ENCODE results near the gene KCNMA1.

KCNMA1 gene

DNA sequence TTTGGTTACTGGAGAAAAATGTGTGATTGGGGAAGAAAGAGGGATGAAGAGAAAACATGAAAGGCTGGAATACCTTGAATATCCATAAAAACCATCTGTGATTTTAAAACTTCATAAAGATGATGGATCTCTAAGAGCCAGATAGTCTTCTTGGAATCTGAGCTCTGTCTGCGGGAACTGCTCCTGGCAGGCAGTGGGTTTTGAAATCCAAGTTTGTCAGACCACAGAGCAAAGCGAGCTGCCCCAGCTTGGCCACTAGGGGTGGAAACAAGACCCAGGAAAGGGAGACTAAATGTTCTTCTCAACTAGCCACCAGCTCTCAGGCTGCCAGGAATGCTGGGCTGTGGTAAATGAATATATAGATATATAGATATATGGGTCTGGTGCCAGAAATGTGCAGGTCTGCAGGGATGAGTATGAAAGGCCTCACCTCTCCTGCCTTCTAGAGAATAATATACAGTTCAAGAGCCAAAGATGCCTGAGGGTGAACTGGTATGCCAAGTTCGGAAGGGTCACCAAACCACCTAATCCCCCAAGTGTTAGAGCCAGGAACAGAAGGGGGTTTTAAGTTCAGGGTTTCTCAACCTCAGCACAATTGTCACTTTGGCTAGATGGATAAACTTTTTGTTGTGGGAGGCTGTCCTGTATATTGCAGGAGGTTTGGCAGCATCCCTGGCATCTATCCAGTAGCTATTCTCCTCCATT, 208.8 kb downstream of the KCNMA1 start:
- Histone ChIP-seq H3K27ac (replicated peaks; ENCODE audit: low read length) (no peak overlapping the region), H3K4me1 (ENCODE audit: control insufficient read depth in 2 of 2, insufficient read depth in 1 of 2, low read depth in 1 of 2, low read length in 2 of 2) (peaks cover 0 to 3% of the 10 kb centered on the region in 2 donors), H2BK15ac (ENCODE audit: low read length) (no peak overlapping the region), H3K14ac (ENCODE audit: low read length) (no peak overlapping the region), H2BK12ac (ENCODE audit: low read length) (no peak overlapping the region), H3K4ac (ENCODE audit: low read length) (no peak overlapping the region), H3K23ac (ENCODE audit: low read depth, low read length, poor library complexity) (no peak overlapping the region), H3K79me1 (ENCODE audit: low read depth, low read length) (no peaks in the 10 kb centered on the region), H3K18ac (ENCODE audit: low read length) (no peak overlapping the region), H2BK120ac (ENCODE audit: low read depth, low read length) (no peak overlapping the region), H3K9ac (ENCODE audit: low read depth, low read length, poor library complexity) (no peak overlapping the region), H2AFZ (ENCODE audit: low read length) (no peak overlapping the region), H3K27me3 (ENCODE audit: control insufficient read depth in 3 of 3, insufficient read depth in 3 of 3, low read depth in 1 of 3, low read length in 3 of 3) (no peaks in the 10 kb centered on the region), H4K91ac (ENCODE audit: low read depth, low read length, poor library complexity) (no peak overlapping the region), H2BK5ac (ENCODE audit: low read length) (no peak overlapping the region), H3K4me2 (ENCODE audit: insufficient read depth, low read length, poor library complexity, severe bottlenecking) (no peak overlapping the region), H3K36me3 (replicated peaks in 1 of 2; ENCODE audit: control insufficient read depth in 2 of 2, insufficient read depth in 2 of 2, low read length in 2 of 2) (no peaks in the 10 kb centered on the region), H4K8ac (ENCODE audit: low read depth, low read length) (no peak overlapping the region), H2AK5ac (ENCODE audit: low read depth, low read length) (no peak overlapping the region), H3K4me3 (ENCODE audit: low read length in 2 of 2) (no peak overlapping the region), H3K9me3 (replicated peaks in 1 of 2; ENCODE audit: control insufficient read depth in 2 of 2, insufficient read depth in 1 of 2, low read depth in 1 of 2, low read length in 2 of 2) (no peaks in the 10 kb centered on the region)
- no peak for DNase-seq (ENCODE audit: low spot score)
- no CpG with 5 or more reads among the region's 3 CpGs for WGBS, 2 donors (ENCODE audit: extremely low coverage in 2 of 2, insufficient read length in 2 of 2, insufficient replicate concordance in 1 of 2)

DNA sequence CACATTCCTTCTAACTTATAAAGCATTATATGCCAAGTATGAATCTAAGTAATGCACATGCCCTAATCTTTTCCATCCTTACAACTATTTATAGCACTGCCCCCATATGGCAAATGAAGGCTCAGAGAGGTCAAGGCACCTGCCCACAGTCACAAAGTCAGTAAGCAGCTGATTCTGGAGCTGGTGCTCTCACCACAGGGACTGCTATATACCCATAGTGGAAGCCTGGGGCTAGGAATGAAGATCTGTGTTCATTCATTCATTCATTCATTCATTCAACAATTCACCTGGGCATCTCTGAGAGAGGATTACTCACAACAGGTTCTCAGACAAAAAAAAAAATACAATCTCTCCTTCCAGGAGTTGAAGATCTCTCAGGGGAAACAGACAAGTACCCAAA, 213.4 kb downstream of the KCNMA1 start:
- no peak overlapping the region for H3K4me2 ChIP-seq (ENCODE audit: insufficient read depth, low read length, poor library complexity, severe bottlenecking)
- no peak for DNase-seq (ENCODE audit: low spot score)
- no peak overlapping the region for H3K27ac ChIP-seq (replicated peaks; ENCODE audit: low read length)
- no peak overlapping the region for H2BK120ac ChIP-seq (ENCODE audit: low read depth, low read length)
- H3K4me3 ChIP-seq (ENCODE audit: low read length in 2 of 2), result no peak overlapping the region
- H3K4me1 ChIP-seq (ENCODE audit: control insufficient read depth in 2 of 2, insufficient read depth in 1 of 2, low read depth in 1 of 2, low read length in 2 of 2), result peaks cover 0 to 3% of the 10 kb centered on the region in 2 donors
- no peak overlapping the region for H2BK12ac ChIP-seq (ENCODE audit: low read length)
- no peak overlapping the region for H3K4ac ChIP-seq (ENCODE audit: low read length)
- no peak overlapping the region for H3K23ac ChIP-seq (ENCODE audit: low read depth, low read length, poor library complexity)
- no peak overlapping the region for H3K14ac ChIP-seq (ENCODE audit: low read length)
- no peak overlapping the region for H2BK5ac ChIP-seq (ENCODE audit: low read length)
- H3K18ac ChIP-seq (ENCODE audit: low read length), result no peak overlapping the region
- H3K9me3 ChIP-seq (replicated peaks in 1 of 2; ENCODE audit: control insufficient read depth in 2 of 2, insufficient read depth in 1 of 2, low read depth in 1 of 2, low read length in 2 of 2), result no peaks in the 10 kb centered on the region
- no peak overlapping the region for H2AFZ ChIP-seq (ENCODE audit: low read length)
- H2BK15ac ChIP-seq (ENCODE audit: low read length), result no peak overlapping the region
- no peak overlapping the region for H4K91ac ChIP-seq (ENCODE audit: low read depth, low read length, poor library complexity)
- H3K9ac ChIP-seq (ENCODE audit: low read depth, low read length, poor library complexity), result no peak overlapping the region
- H3K27me3 ChIP-seq (ENCODE audit: control insufficient read depth in 3 of 3, insufficient read depth in 3 of 3, low read depth in 1 of 3, low read length in 3 of 3), result no peaks in the 10 kb centered on the region
- no peak overlapping the region for H4K8ac ChIP-seq (ENCODE audit: low read depth, low read length)
- no peak overlapping the region for H2AK5ac ChIP-seq (ENCODE audit: low read depth, low read length)
- H3K36me3 ChIP-seq (replicated peaks in 1 of 2; ENCODE audit: control insufficient read depth in 2 of 2, insufficient read depth in 2 of 2, low read length in 2 of 2), result no peaks in the 10 kb centered on the region
- no peaks in the 10 kb centered on the region for H3K79me1 ChIP-seq (ENCODE audit: low read depth, low read length)

DNA sequence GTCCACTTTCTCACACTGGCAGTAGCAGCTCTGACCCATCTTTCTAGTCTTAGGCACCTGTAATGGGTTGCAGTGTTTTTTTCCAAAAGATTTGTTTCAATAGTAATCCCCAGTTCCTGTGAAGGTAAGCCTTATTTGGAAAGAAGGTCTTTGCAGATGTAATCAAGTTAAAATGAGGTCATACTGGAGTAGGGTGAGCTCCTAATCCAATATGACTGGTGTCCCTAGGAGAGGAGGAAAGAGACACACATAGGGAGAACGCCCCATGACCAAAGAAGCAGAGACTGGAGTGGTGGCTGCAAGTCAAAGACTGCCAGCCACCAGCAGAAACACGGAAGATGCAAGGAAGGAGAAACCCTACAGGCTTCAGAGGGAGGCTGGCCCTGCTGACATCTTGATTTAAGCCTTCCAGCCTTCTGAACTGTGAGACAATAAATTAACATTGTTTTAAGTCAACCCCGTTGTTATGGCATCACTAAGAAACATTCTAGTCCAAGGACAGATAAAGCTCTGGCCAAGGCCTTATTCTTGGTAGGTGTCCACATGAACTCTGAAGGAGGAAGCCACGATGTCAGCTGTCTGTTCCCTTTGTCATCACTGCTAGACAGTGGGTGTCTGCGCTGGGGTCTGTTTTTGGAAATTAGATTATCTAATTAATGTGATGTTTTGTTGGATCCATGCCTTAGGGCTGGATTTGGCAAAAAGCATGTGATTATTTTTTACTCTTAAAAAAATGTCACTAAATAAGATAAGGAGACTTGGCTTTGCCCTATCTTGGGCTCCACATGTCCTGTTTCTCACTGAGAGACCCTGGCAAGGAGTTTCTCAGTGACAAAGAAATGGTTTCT, 214.9 kb downstream of the KCNMA1 start:
- no peaks in the 10 kb centered on the region for H3K36me3 ChIP-seq (replicated peaks in 1 of 2; ENCODE audit: control insufficient read depth in 2 of 2, insufficient read depth in 2 of 2, low read length in 2 of 2)
- no CpG with 5 or more reads among the region's 5 CpGs for WGBS, 2 donors (ENCODE audit: extremely low coverage in 2 of 2, insufficient read length in 2 of 2, insufficient replicate concordance in 1 of 2)
- DNase-seq (ENCODE audit: low spot score), result no peak

DNA sequence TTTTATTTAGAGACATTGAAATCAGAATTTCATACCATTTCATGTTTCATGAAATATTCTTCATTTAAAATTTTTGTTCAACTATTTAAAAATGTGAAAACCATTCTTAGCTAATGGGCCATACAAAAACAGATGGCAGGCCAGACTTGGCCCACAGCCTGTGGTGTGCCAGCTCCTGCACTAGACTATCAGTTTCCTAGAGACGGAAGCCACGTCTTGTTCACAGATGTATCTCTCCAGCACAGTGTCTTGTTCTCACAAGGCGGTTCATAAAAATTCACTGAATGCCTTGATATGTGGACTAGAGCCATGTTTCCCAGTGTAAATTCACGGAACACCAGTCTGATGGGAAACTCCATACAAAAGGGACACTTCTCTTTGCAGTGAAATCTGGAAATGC, 216.0 kb downstream of the KCNMA1 start:
- no peaks in the 10 kb centered on the region for H3K36me3 ChIP-seq (replicated peaks in 1 of 2; ENCODE audit: control insufficient read depth in 2 of 2, insufficient read depth in 2 of 2, low read length in 2 of 2)
- H4K91ac ChIP-seq (ENCODE audit: low read depth, low read length, poor library complexity), result no peak overlapping the region
- H3K18ac ChIP-seq (ENCODE audit: low read length), result no peak overlapping the region
- H3K27ac ChIP-seq (replicated peaks; ENCODE audit: low read length), result no peak overlapping the region
- H4K8ac ChIP-seq (ENCODE audit: low read depth, low read length), result no peak overlapping the region
- peaks cover 0 to 3% of the 10 kb centered on the region in 2 donors for H3K4me1 ChIP-seq (ENCODE audit: control insufficient read depth in 2 of 2, insufficient read depth in 1 of 2, low read depth in 1 of 2, low read length in 2 of 2)
- no peaks in the 10 kb centered on the region for H3K9me3 ChIP-seq (replicated peaks in 1 of 2; ENCODE audit: control insufficient read depth in 2 of 2, insufficient read depth in 1 of 2, low read depth in 1 of 2, low read length in 2 of 2)
- H2BK15ac ChIP-seq (ENCODE audit: low read length), result no peak overlapping the region
- H3K23ac ChIP-seq (ENCODE audit: low read depth, low read length, poor library complexity), result no peak overlapping the region
- no peak overlapping the region for H3K14ac ChIP-seq (ENCODE audit: low read length)
- no peak overlapping the region for H2BK12ac ChIP-seq (ENCODE audit: low read length)
- H3K79me1 ChIP-seq (ENCODE audit: low read depth, low read length), result no peaks in the 10 kb centered on the region
- H3K4me2 ChIP-seq (ENCODE audit: insufficient read depth, low read length, poor library complexity, severe bottlenecking), result no peak overlapping the region
- H2AFZ ChIP-seq (ENCODE audit: low read length), result no peak overlapping the region
- no peak overlapping the region for H3K9ac ChIP-seq (ENCODE audit: low read depth, low read length, poor library complexity)
- no peak for DNase-seq (ENCODE audit: low spot score)
- no peak overlapping the region for H3K4ac ChIP-seq (ENCODE audit: low read length)
- H2BK120ac ChIP-seq (ENCODE audit: low read depth, low read length), result no peak overlapping the region
- WGBS, 2 donors (ENCODE audit: extremely low coverage in 2 of 2, insufficient read length in 2 of 2, insufficient replicate concordance in 1 of 2), result no CpG with 5 or more reads among the region's 4 CpGs
- H3K4me3 ChIP-seq (ENCODE audit: low read length in 2 of 2), result no peak overlapping the region
- H2AK5ac ChIP-seq (ENCODE audit: low read depth, low read length), result no peak overlapping the region
- no peak overlapping the region for H2BK5ac ChIP-seq (ENCODE audit: low read length)
- no peaks in the 10 kb centered on the region for H3K27me3 ChIP-seq (ENCODE audit: control insufficient read depth in 3 of 3, insufficient read depth in 3 of 3, low read depth in 1 of 3, low read length in 3 of 3)

More for the DNA sequence above, 214.9 kb downstream of the KCNMA1 start:
- no peak overlapping the region for H2BK5ac ChIP-seq (ENCODE audit: low read length)
- H3K4ac ChIP-seq (ENCODE audit: low read length), result no peak overlapping the region
- H4K91ac ChIP-seq (ENCODE audit: low read depth, low read length, poor library complexity), result no peak overlapping the region
- no peak overlapping the region for H3K14ac ChIP-seq (ENCODE audit: low read length)
- H3K4me1 ChIP-seq (ENCODE audit: control insufficient read depth in 2 of 2, insufficient read depth in 1 of 2, low read depth in 1 of 2, low read length in 2 of 2), result peaks cover 0 to 3% of the 10 kb centered on the region in 2 donors
- no peak overlapping the region for H3K4me2 ChIP-seq (ENCODE audit: insufficient read depth, low read length, poor library complexity, severe bottlenecking)
- H2AK5ac ChIP-seq (ENCODE audit: low read depth, low read length), result no peak overlapping the region
- no peak overlapping the region for H2BK15ac ChIP-seq (ENCODE audit: low read length)
- H2BK120ac ChIP-seq (ENCODE audit: low read depth, low read length), result no peak overlapping the region
- no peak overlapping the region for H4K8ac ChIP-seq (ENCODE audit: low read depth, low read length)
- no peak overlapping the region for H3K18ac ChIP-seq (ENCODE audit: low read length)
- no peak overlapping the region for H2AFZ ChIP-seq (ENCODE audit: low read length)
- no peak overlapping the region for H3K9ac ChIP-seq (ENCODE audit: low read depth, low read length, poor library complexity)
- no peak overlapping the region for H3K23ac ChIP-seq (ENCODE audit: low read depth, low read length, poor library complexity)
- H3K27ac ChIP-seq (replicated peaks; ENCODE audit: low read length), result no peak overlapping the region
- no peak overlapping the region for H3K4me3 ChIP-seq (ENCODE audit: low read length in 2 of 2)
- no peaks in the 10 kb centered on the region for H3K27me3 ChIP-seq (ENCODE audit: control insufficient read depth in 3 of 3, insufficient read depth in 3 of 3, low read depth in 1 of 3, low read length in 3 of 3)
- no peak overlapping the region for H2BK12ac ChIP-seq (ENCODE audit: low read length)
- no peaks in the 10 kb centered on the region for H3K9me3 ChIP-seq (replicated peaks in 1 of 2; ENCODE audit: control insufficient read depth in 2 of 2, insufficient read depth in 1 of 2, low read depth in 1 of 2, low read length in 2 of 2)
- H3K79me1 ChIP-seq (ENCODE audit: low read depth, low read length), result no peaks in the 10 kb centered on the region

Measured in neuronal stem cell (in vitro differentiated cells).